ENCODE measurements around the gene ZYG11A.

- TF ChIP-seq CTCF (IDR thresholded peaks at IDR 0.05; ENCODE audit: extremely low read depth in 1 of 2, insufficient read depth in 1 of 2, low read depth in 1 of 2, low read length in 2 of 2) (no peak), EZH2 (IDR thresholded peaks at IDR 0.05; ENCODE audit: borderline replicate concordance, low read depth, low read length, severe bottlenecking) (no peak), MAX (IDR thresholded peaks at IDR 0.05; ENCODE audit: insufficient read depth, insufficient read length) (no peak)
Measured at GRCh38 chr1:52825868-52826267, 16.7 kb upstream of the ZYG11A start.

Data from endothelial cell of umbilical vein (primary cell).